Keratinocyte (primary cell): ENCODE measurements around the gene IKZF1. TPM values are rescaled to one million over a fixed set of nuclear protein-coding genes. Genes with fewer than 3 reads are reported as not detected.

Experiments used
- DNase-seq: peaks from one replicate; pipeline ENCODE4 v3.0.0-alpha.2; 2011; ENCODE audit warnings: low read depth, missing footprints, low spot score
- FAIRE-seq: peaks from 2 replicates; lab custom pipeline; 2011; peaks lifted over from hg19 to GRCh38; lab: Jason Lieb, UNC
- H2AFZ ChIP-seq: 2 replicates; pipeline ENCODE4 v1.6.0; 2012; ENCODE audit warnings: low read length, control low read depth, inconsistent platforms; ENCODE audit not compliant: control insufficient read depth
- H3K27ac ChIP-seq: 2 replicates; pipeline ENCODE4 v1.5.1; 2011; ENCODE audit warnings: low read length; ENCODE audit not compliant: control insufficient read depth, insufficient read depth
- H3K27me3 ChIP-seq: 3 replicates; pipeline ENCODE4 v1.6.0; 2011; ENCODE audit warnings: low read length; ENCODE audit not compliant: control insufficient read depth, insufficient read depth; ENCODE audit errors: extremely low read depth
- H3K36me3 ChIP-seq, 2 experiments: 2 replicates in 1 of 2; 3 replicates in 1 of 2; pipeline ENCODE4 v1.5.1; 2011; ENCODE audit warnings: low read length in 2 of 2, mild to moderate bottlenecking in 1 of 2; ENCODE audit not compliant: control insufficient read depth in 2 of 2, insufficient read depth in 2 of 2; ENCODE audit errors: extremely low read depth in 1 of 2
- H3K4me1 ChIP-seq: 3 replicates; pipeline ENCODE4 v1.5.1; 2011; ENCODE audit warnings: low read length; ENCODE audit not compliant: control insufficient read depth, insufficient read depth; ENCODE audit errors: extremely low read depth
- H3K4me2 ChIP-seq: 3 replicates; pipeline ENCODE4 v1.6.0; 2011; ENCODE audit warnings: low read depth, low read length; ENCODE audit not compliant: control insufficient read depth, insufficient read depth; ENCODE audit errors: extremely low read depth
- H3K4me3 ChIP-seq, 3 experiments: fragments of 200-600 bp in 1 of 3; sonication (generic) in 1 of 3; 2 replicates in 2 of 3; 3 replicates in 1 of 3; pipeline ENCODE4 v1.5.1; 2011 to 2016; ENCODE audit warnings: low read length in 3 of 3, mild to moderate bottlenecking in 3 of 3, control low read depth in 2 of 3, inconsistent platforms in 1 of 3, low read depth in 1 of 3, mixed read lengths in 1 of 3, mixed run types in 1 of 3, moderate library complexity in 1 of 3; ENCODE audit not compliant: control insufficient read depth in 2 of 3, insufficient read depth in 2 of 3; ENCODE audit errors: extremely low read depth in 1 of 3
- H3K79me2 ChIP-seq: 2 replicates; pipeline ENCODE4 v1.6.0; 2012; ENCODE audit warnings: low read length; ENCODE audit not compliant: control insufficient read depth, insufficient read depth
- H3K9ac ChIP-seq: 3 replicates; pipeline ENCODE4 v1.6.0; 2011; ENCODE audit warnings: low read length; ENCODE audit not compliant: control insufficient read depth, insufficient read depth; ENCODE audit errors: extremely low read depth
- H3K9me1 ChIP-seq: 3 replicates; pipeline ENCODE4 v1.6.0; 2011; ENCODE audit warnings: low read length; ENCODE audit not compliant: control insufficient read depth, insufficient read depth; ENCODE audit errors: extremely low read depth
- H3K9me3 ChIP-seq: 2 replicates; pipeline ENCODE4 v1.5.1; 2012; ENCODE audit warnings: low read depth, low read length; ENCODE audit not compliant: control insufficient read depth
- H4K20me1 ChIP-seq: 3 replicates; pipeline ENCODE4 v1.6.0; 2011; ENCODE audit warnings: low read length; ENCODE audit not compliant: control insufficient read depth, insufficient read depth; ENCODE audit errors: extremely low read depth
- CTCF ChIP-seq, 3 experiments: IDR thresholded peaks in 1 of 3; conservative IDR thresholded peaks in 1 of 3; optimal IDR thresholded peaks in 1 of 3; 2 replicates in 2 of 3; 3 replicates in 1 of 3; pipeline versions ENCODE3 to v1.5.1; 2011; ENCODE audit warnings: low read length in 3 of 3, mild to moderate bottlenecking in 3 of 3, moderate library complexity in 2 of 3, control low read depth in 1 of 3, inconsistent platforms in 1 of 3; ENCODE audit not compliant: insufficient read depth in 2 of 3; ENCODE audit errors: extremely low read depth in 1 of 3
- EZH2 ChIP-seq: IDR thresholded peaks from one replicate; pipeline ENCODE4 v1.6.1; 2012; ENCODE audit warnings: inconsistent platforms, mild to moderate bottlenecking, low read length, moderate library complexity
- dilution Hi-C: fragments of 300-500 bp; cut with MboI; formaldehyde crosslinking; loops from one replicate; pipeline ENCODE4 v1.7.0; 2020; ENCODE audit warnings: low sequenced_read_pairs; ENCODE audit not compliant: extremely low pct_ligation_motif_present
- polyA plus RNA-seq, 5 experiments: library from polyadenylated mRNA; depleted of rRNA in 3 of 5; stranded (reverse) in 3 of 5; stranded (forward) in 1 of 5; unstranded in 1 of 5; fragments of >200 nt; gene quantifications; 1 replicate in 1 of 5; 2 replicates in 3 of 5; 3 replicates in 1 of 5; pipeline versions ENCODE4 v1.2.1 to v1.2.3, GENCODE V29; 2011 to 2012; ENCODE audit warnings: missing spikeins in 2 of 5, low read depth in 1 of 5, low replicate concordance in 1 of 5

The IKZF1 gene
- polyA plus RNA-seq, 1 donor (not counting 4 experiments of a cell fraction or from before 2014, with no cell fraction given), result not detected

- TF ChIP-seq CTCF (optimal IDR thresholded peaks at IDR 0.05 in 1 of 3, IDR thresholded peaks at IDR 0.05 in 1 of 3, conservative IDR thresholded peaks at IDR 0.05 in 1 of 3; ENCODE audit: extremely low read depth in 1 of 3, insufficient read depth in 2 of 3, low read length in 3 of 3) (no peak), EZH2 (no peak)
- no peak overlapping the region for H3K4me3 ChIP-seq
Observed at GRCh38 chr7:50411332-50411731, 106.8 kb downstream of the IKZF1 start.

GRCh38 chr7:50412973-50413372, 108.5 kb downstream of the IKZF1 start:
- no peak overlapping the region for H3K9ac ChIP-seq
- no peaks in the 10 kb centered on the region for H3K36me3 ChIP-seq
- FAIRE-seq (no peak), DNase-seq (no peak)
- H2AFZ ChIP-seq, result no peak overlapping the region
- H3K4me1 ChIP-seq, result peaks cover 2% of the 10 kb centered on the region
- no peaks in the 10 kb centered on the region for H4K20me1 ChIP-seq
- H3K79me2 ChIP-seq, result no peaks in the 10 kb centered on the region
- H3K27me3 ChIP-seq, result no peaks in the 10 kb centered on the region
- no peak overlapping the region for H3K4me3 ChIP-seq
- TF ChIP-seq CTCF (optimal IDR thresholded peaks at IDR 0.05 in 1 of 3, IDR thresholded peaks at IDR 0.05 in 1 of 3, conservative IDR thresholded peaks at IDR 0.05 in 1 of 3; ENCODE audit: extremely low read depth in 1 of 3, insufficient read depth in 2 of 3, low read length in 3 of 3) (no peak), EZH2 (no peak)
- H3K27ac ChIP-seq, result no peak overlapping the region
- no peaks in the 10 kb centered on the region for H3K9me3 ChIP-seq
- no peaks in the 10 kb centered on the region for H3K9me1 ChIP-seq
- dilution Hi-C loops, result no loop called here
- no peak overlapping the region for H3K4me2 ChIP-seq

More at GRCh38 chr7:50411332-50411731, 106.8 kb downstream of the IKZF1 start:
- dilution Hi-C loops, result no loop called here
- Histone ChIP-seq H3K27ac (no peak overlapping the region), H3K79me2 (no peaks in the 10 kb centered on the region), H3K4me1 (peaks cover 6% of the 10 kb centered on the region), H2AFZ (no peak overlapping the region), H3K27me3 (no peaks in the 10 kb centered on the region), H3K4me2 (no peak overlapping the region), H3K9ac (no peak overlapping the region), H3K9me3 (no peaks in the 10 kb centered on the region), H3K9me1 (no peaks in the 10 kb centered on the region), H3K36me3 (no peaks in the 10 kb centered on the region), H4K20me1 (no peaks in the 10 kb centered on the region)
- FAIRE-seq, result no peak
- DNase-seq, result no peak
